ENCODE results near the gene RASIP1. TPM values are rescaled to one million over a fixed set of nuclear protein-coding genes. Genes with fewer than 3 reads are reported as not detected.

The RASIP1 gene
- total and polyA plus RNA-seq, 10 donors = 15.1 to 78.1 (median 40.9) TPM

GRCh38 chr19:48726556-48726955, 13.9 kb downstream of the RASIP1 start:
- Histone ChIP-seq H3K36me3 (peaks cover 0 to 65% (median 0%) of the 10 kb centered on the region in 6 donors), H3K9me3 (peaks cover 0 to 26% (median 4%) of the 10 kb centered on the region in 8 donors), H3K4me1 (peaks cover 15 to 48% (median 39%) of the 10 kb centered on the region in 6 donors), H3K4me3 (peak overlapping the region in 1 of 8 donors; percentile 3), H3K27ac (peak overlapping the region; percentile 49 to 84 (median 80)), H3K27me3 (replicated peaks in 1 of 7) (no peaks in the 10 kb centered on the region)
- intact Hi-C loops (cut with DNase I; ENCODE audit: low total_unique reads) = no loop called here
- WGBS, 5 donors = 36 to 53% (median 43%) methylated on average over 2 of the region's 2 CpGs
- peak in 1 of 3 donors; percentile 47 for TF ChIP-seq POLR2AphosphoS5 (IDR thresholded peaks at IDR 0.05)
- TF ChIP-seq CTCF (IDR thresholded peaks at IDR 0.05 in 8 of 11, conservative IDR thresholded peaks at IDR 0.05 in 3 of 11) = no peak
- DNase-seq = no peak

GRCh38 chr19:48724796-48725753, 15.3 kb downstream of the RASIP1 start:
- no peak for DNase-seq
- whole genome bisulfite sequencing, 5 donors = 31 to 41% (median 39%) methylated on average over 11 of the region's 11 CpGs
- Histone ChIP-seq H3K27ac (peak overlapping the region; percentile 65 to 84 (median 80)), H3K4me1 (peaks cover 15 to 63% (median 53%) of the 10 kb centered on the region in 6 donors), H3K27me3 (replicated peaks in 1 of 7) (no peaks in the 10 kb centered on the region), H3K4me3 (peak overlapping the region in 1 of 8 donors; percentile 15), H3K9me3 (peaks cover 0 to 26% (median 4%) of the 10 kb centered on the region in 8 donors), H3K36me3 (peaks cover 0 to 61% (median 0%) of the 10 kb centered on the region in 6 donors)
- TF ChIP-seq POLR2A (IDR thresholded peaks at IDR 0.05) = no peak
- no peak for TF ChIP-seq CTCF (IDR thresholded peaks at IDR 0.05 in 8 of 11, conservative IDR thresholded peaks at IDR 0.05 in 3 of 11)
- peak; percentile 34 to 80 (median 35) for TF ChIP-seq POLR2AphosphoS5 (IDR thresholded peaks at IDR 0.05)
- intact Hi-C loops (cut with DNase I; ENCODE audit: low total_unique reads) = no loop called here

- Histone ChIP-seq H3K27ac (no peak overlapping the region), H3K4me3 (no peak overlapping the region), H3K4me1 (peaks cover 15 to 83% (median 63%) of the 10 kb centered on the region in 6 donors), H3K36me3 (peaks cover 0 to 43% (median 0%) of the 10 kb centered on the region in 6 donors), H3K9me3 (peaks cover 0 to 26% (median 4%) of the 10 kb centered on the region in 8 donors), H3K27me3 (replicated peaks in 1 of 7) (no peaks in the 10 kb centered on the region)
- WGBS, 5 donors = 84 to 90% (median 86%) methylated on average over 11 of the region's 11 CpGs
- intact Hi-C loops (cut with DNase I; ENCODE audit: low total_unique reads) = no loop called here
- no peak for DNase-seq
- TF ChIP-seq CTCF (IDR thresholded peaks at IDR 0.05 in 8 of 11, conservative IDR thresholded peaks at IDR 0.05 in 3 of 11) = no peak
- no peak for TF ChIP-seq POLR2AphosphoS5 (IDR thresholded peaks at IDR 0.05)
- no peak for TF ChIP-seq POLR2A (IDR thresholded peaks at IDR 0.05)
Measured at GRCh38 chr19:48722196-48722708, 18.2 kb downstream of the RASIP1 start.

Measured in spleen (tissue), 11 donors.